HepG2 (cell line): ENCODE results near the gene MARCHF2. TPM values are rescaled to one million over a fixed set of nuclear protein-coding genes. Genes with fewer than 3 reads are reported as not detected.

ENCODE experiments used
- ATAC-seq: fragments of 200-7000 bp; cut with Tn5 transposase; 3 replicates; pipeline ENCODE4 v1.9.1; 2020; ENCODE audit warnings: mild to moderate bottlenecking, moderate library complexity
- BruUV-seq: library from RNA; stranded (reverse); fragments of 400-500 nt; replicated peaks from 2 replicates; lab custom pipeline; 2021; lab: Mats Ljungman, UMichigan
- CTCF ChIA-PET: fragments of 300-600 bp; formaldehyde crosslinking; extraction: SDS; loops from one replicate; lab custom pipeline; 2021; ENCODE audit warnings: low total read pairs, inconsistent platforms, low intra/inter-chr PET ratio; lab: Yijun Ruan, JAX
- POLR2A ChIA-PET: fragments of 350-600 bp; sonication (Branson Sonifier 250); formaldehyde crosslinking; loops from one replicate; lab custom pipeline; 2020; ENCODE audit warnings: antibody characterized with exemption, inconsistent platforms; lab: Yijun Ruan, JAX
- DNase-seq: peaks from one replicate; pipeline ENCODE4 v3.0.0-alpha.2; 2015; ENCODE audit warnings: low spot score
- FAIRE-seq: peaks from 3 replicates; lab custom pipeline; 2011; peaks lifted over from hg19 to GRCh38; lab: Jason Lieb, UNC
- H2AFZ ChIP-seq: one replicate; pipeline ENCODE4 v1.6.1; 2011; ENCODE audit warnings: low read length, inconsistent platforms
- H3K27ac ChIP-seq: fragments of 300-600 bp; 3 replicates; pipeline ENCODE4 v1.8.0; 2011; ENCODE audit warnings: mixed run types, mild to moderate bottlenecking, mixed read lengths, low read length, inconsistent platforms; ENCODE audit not compliant: insufficient read depth; ENCODE audit errors: extremely low read length
- H3K27me3 ChIP-seq, 2 experiments: fragments of 200-600 bp in 1 of 2; 2 replicates in 1 of 2; 3 replicates in 1 of 2; pipeline versions ENCODE4 v1.6.0 to v1.8.0; 2011; ENCODE audit warnings: low read length in 2 of 2, mild to moderate bottlenecking in 2 of 2, moderate library complexity in 2 of 2, inconsistent platforms in 1 of 2; ENCODE audit not compliant: insufficient read depth in 2 of 2, control insufficient read depth in 1 of 2
- H3K36me3 ChIP-seq, 2 experiments: fragments of 200-600 bp in 1 of 2; replicated peaks in 1 of 2; 2 replicates in 1 of 2; 3 replicates in 1 of 2; pipeline versions ENCODE4 v1.5.1 to v1.8.0; 2011; ENCODE audit warnings: low read length in 2 of 2, inconsistent platforms in 1 of 2; ENCODE audit not compliant: insufficient read depth in 2 of 2, control insufficient read depth in 1 of 2
- H3K4me1 ChIP-seq: 2 replicates; pipeline ENCODE4 v1.5.1; 2012; ENCODE audit warnings: low read length, inconsistent platforms; ENCODE audit not compliant: insufficient read depth
- H3K4me2 ChIP-seq: 2 replicates; pipeline ENCODE4 v1.6.0; 2011; ENCODE audit warnings: low read depth, low read length, inconsistent platforms
- H3K4me3 ChIP-seq, 3 experiments: fragments of 200-600 bp in 1 of 3; sonication (generic), shearing (Covaris generic) in 1 of 3; replicated peaks in 1 of 3; 2 replicates each; pipeline ENCODE4 v1.5.1; 2011 to 2016; ENCODE audit warnings: low read length in 3 of 3, inconsistent platforms in 2 of 3, low read depth in 2 of 3, mild to moderate bottlenecking in 2 of 3, control low read depth in 1 of 3, mixed read lengths in 1 of 3; ENCODE audit not compliant: insufficient read depth in 1 of 3
- H3K79me2 ChIP-seq: one replicate; pipeline ENCODE4 v1.6.1; 2011; ENCODE audit warnings: low read length, inconsistent platforms; ENCODE audit not compliant: insufficient read depth
- H3K9ac ChIP-seq: 2 replicates; pipeline ENCODE4 v1.6.0; 2011; ENCODE audit warnings: mild to moderate bottlenecking, low read depth, low read length, inconsistent platforms; ENCODE audit not compliant: insufficient read depth
- H3K9me3 ChIP-seq: 2 replicates; pipeline ENCODE4 v1.5.1; 2012; ENCODE audit warnings: mild to moderate bottlenecking, low read length
- H4K20me1 ChIP-seq: 2 replicates; pipeline ENCODE4 v1.6.0; 2011; ENCODE audit warnings: inconsistent platforms, mild to moderate bottlenecking, low read length, moderate library complexity; ENCODE audit not compliant: insufficient read depth
- CBX5 ChIP-seq: sonication (generic); formaldehyde crosslinking; IDR thresholded peaks from 2 replicates; pipeline ENCODE4 v1.4.0; 2020; ENCODE audit warnings: missing genetic modification reagents, borderline replicate concordance
- CCDC6 ChIP-seq: sonication (generic); formaldehyde crosslinking; IDR thresholded peaks from 2 replicates; pipeline ENCODE4 v1.8.1; 2022; ENCODE audit warnings: mild to moderate bottlenecking, missing genetic modification reagents, moderate library complexity
- DNMT3B ChIP-seq: conservative IDR thresholded peaks from 2 replicates; pipeline ENCODE4 v1.6.1; 2016; ENCODE audit warnings: missing biosample characterization, control low read depth
- HNRNPH1 ChIP-seq: fragments of 200-400 bp; formaldehyde crosslinking; optimal IDR thresholded peaks from 2 replicates; pipeline ENCODE3; 2017; ENCODE audit warnings: mild to moderate bottlenecking, low read depth, low read length
- ISL2 ChIP-seq: sonication (generic); formaldehyde crosslinking; IDR thresholded peaks from 2 replicates; pipeline ENCODE4 v1.5.0; 2020; ENCODE audit warnings: missing genetic modification reagents
- MEF2D ChIP-seq: sonication (generic); formaldehyde crosslinking; IDR thresholded peaks from 2 replicates; pipeline ENCODE4 v1.5.1; 2020; ENCODE audit warnings: mild to moderate bottlenecking, missing genetic modification reagents
- RARG ChIP-seq: sonication (generic); formaldehyde crosslinking; IDR thresholded peaks from 2 replicates; pipeline ENCODE4 v1.4.0; 2020; ENCODE audit warnings: low read depth, mild to moderate bottlenecking, missing genetic modification reagents
- SPEN ChIP-seq: sonication (generic); formaldehyde crosslinking; IDR thresholded peaks from 2 replicates; pipeline ENCODE4 v1.5.1; 2020; ENCODE audit warnings: low read depth, mild to moderate bottlenecking, missing genetic modification reagents
- SRSF4 ChIP-seq: fragments of 200-400 bp; formaldehyde crosslinking; IDR thresholded peaks from one replicate; pipeline ENCODE4 v1.6.1; 2018; ENCODE audit warnings: mild to moderate bottlenecking, low read depth, low read length, moderate library complexity; ENCODE audit not compliant: poor library complexity, severe bottlenecking
- ZMYM2 ChIP-seq: sonication (generic); formaldehyde crosslinking; IDR thresholded peaks from 2 replicates; pipeline ENCODE4 v1.8.0; 2022; ENCODE audit warnings: mild to moderate bottlenecking, missing genetic modification reagents
- ZNF282 ChIP-seq: fragments of 450-650 bp; IDR thresholded peaks from 2 replicates; pipeline ENCODE4 v1.6.1; 2018; ENCODE audit not compliant: partially characterized antibody
- ZNF761 ChIP-seq: sonication (generic); formaldehyde crosslinking; conservative IDR thresholded peaks from 2 replicates; pipeline ENCODE4 v1.4.0; 2020; ENCODE audit warnings: mild to moderate bottlenecking, missing genetic modification reagents
- WGBS: methylation state at CpG from one replicate; pipeline ENCODE4 v1.1.6; 2017; ENCODE audit warnings: low lambda C conversion rate; 5-methylcytosine and 5-hydroxymethylcytosine counted together
- in situ Hi-C: cut with HindIII; loops from 2 replicates; pipeline ENCODE4 v1.10.0; 2017; ENCODE audit warnings: low pct_unique_long_range_greater_than_20kb; ENCODE audit not compliant: extremely low pct_ligation_motif_present
- intact Hi-C: fragments of 100-400 bp; cut with micrococcal nuclease; formaldehyde crosslinking; loops from one replicate; pipeline ENCODE4 v1.10.0; 2022; ENCODE audit not compliant: unreplicated experiment
- polyA plus RNA-seq, 8 experiments: library from polyadenylated mRNA; depleted of rRNA in 3 of 8; stranded (reverse) in 7 of 8; unstranded in 1 of 8; fragments of >200 nt; fragmentation: Illumina TruSeq in 4 of 8; extraction: Trizol in 4 of 8; gene quantifications; 2 replicates each; pipeline versions ENCODE4 v1.2.1 to v1.2.3, GENCODE V29; 2011 to 2016; ENCODE audit warnings: low read depth in 4 of 8, missing spikeins in 1 of 8, mixed read lengths in 1 of 8; ENCODE audit not compliant: insufficient read depth in 1 of 8
- total RNA-seq, 5 experiments: library from RNA; depleted of rRNA; stranded (reverse); fragments of >200 nt; fragmentation: Illumina TruSeq; extraction: Trizol; gene quantifications; 2 replicates each; pipeline ENCODE4 v1.2.3, GENCODE V29; 2016; ENCODE audit warnings: low read depth in 1 of 5
- TF ChIP-seq, protein P1 (sequence below): IDR thresholded peaks from 2 replicates; pipeline ENCODE4 v1.6.1; 2016; ENCODE audit warnings: missing compliant biosample characterization, missing genetic modification reagents, borderline replicate concordance
- TF ChIP-seq, protein P2 (sequence below): sonication (generic); formaldehyde crosslinking; IDR thresholded peaks from 2 replicates; pipeline ENCODE4 v1.5.0; 2020; ENCODE audit warnings: mild to moderate bottlenecking, missing genetic modification reagents, borderline replicate concordance
- TF ChIP-seq, protein P3 (sequence below): sonication (generic); formaldehyde crosslinking; IDR thresholded peaks from 2 replicates; pipeline ENCODE4 v1.4.0; 2020; ENCODE audit warnings: low read depth, mild to moderate bottlenecking, missing genetic modification reagents
- TF ChIP-seq, protein P4 (sequence below): IDR thresholded peaks from 2 replicates; pipeline ENCODE4 v1.6.1; 2016; ENCODE audit warnings: low read depth

The MARCHF2 gene
- total and polyA plus RNA-seq, 2 of the 13 experiments (the other 11 are each of a cell fraction or from before 2014, with no cell fraction given) = 12.7 to 13.0 TPM

DNA sequence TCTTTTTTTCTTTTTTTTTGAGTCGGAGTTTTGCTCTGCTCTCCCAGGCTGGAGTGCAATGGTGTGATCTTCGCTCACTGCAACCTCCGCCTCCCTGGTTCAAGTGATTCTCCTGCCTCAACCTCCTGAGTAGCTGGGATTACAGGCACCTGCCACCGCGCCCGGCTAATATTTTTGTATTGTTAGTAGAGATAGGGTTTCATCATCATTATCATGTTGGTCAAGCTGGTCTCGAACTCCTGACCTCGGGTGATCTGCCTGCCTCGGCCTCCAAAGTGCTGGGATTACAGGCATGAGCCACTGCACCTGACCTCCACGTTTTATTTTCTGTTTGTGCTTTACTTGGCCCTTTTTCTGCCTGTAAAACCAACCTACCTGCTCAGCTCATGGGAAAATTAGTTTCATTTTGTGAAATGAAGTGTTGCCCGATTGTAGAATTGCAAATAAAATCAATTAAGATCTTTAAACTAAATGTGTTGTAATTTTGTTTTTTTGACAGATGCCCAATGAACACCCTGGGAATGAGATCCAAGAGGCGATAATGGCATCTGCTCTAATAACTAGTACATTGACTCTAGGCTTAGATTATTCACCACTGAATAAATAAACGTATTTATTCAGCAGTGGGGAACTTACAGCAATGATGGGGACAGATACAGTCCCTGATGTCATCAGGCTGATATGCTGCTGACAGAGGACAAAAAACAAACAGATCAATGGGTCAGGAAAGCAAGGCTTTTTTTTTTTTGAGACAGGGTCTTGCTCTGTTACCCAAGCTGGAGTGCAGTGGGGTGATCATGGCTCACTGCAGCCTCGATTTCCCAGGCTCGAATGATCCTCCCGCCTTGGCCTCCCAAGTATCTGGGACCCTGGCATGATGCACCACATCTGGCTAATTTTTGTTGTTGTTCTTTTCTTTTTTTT lies 25.2 kb upstream of the MARCHF2 start:
- peak; percentile 33 for ATAC-seq
- peak; percentile 97 for DNase-seq
- TF ChIP-seq ZNF761 (CRISPR knock-in tag) = 0 out of 2 replicates have a peak, but pooled peaks have one; percentile 7
- TF ChIP-seq RARG (CRISPR knock-in tag) = no peak
- TF ChIP-seq, protein P1, sequence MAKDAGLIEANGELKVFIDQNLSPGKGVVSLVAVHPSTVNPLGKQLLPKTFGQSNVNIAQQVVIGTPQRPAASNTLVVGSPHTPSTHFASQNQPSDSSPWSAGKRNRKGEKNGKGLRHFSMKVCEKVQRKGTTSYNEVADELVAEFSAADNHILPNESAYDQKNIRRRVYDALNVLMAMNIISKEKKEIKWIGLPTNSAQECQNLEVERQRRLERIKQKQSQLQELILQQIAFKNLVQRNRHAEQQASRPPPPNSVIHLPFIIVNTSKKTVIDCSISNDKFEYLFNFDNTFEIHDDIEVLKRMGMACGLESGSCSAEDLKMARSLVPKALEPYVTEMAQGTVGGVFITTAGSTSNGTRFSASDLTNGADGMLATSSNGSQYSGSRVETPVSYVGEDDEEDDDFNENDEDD (CRISPR knock-in tag) = no peak; the same call in 1 of the 2 replicates
- peak; percentile 30; the same call in 1 of the 2 replicates for TF ChIP-seq SPEN
- TF ChIP-seq CCDC6 (CRISPR knock-in tag) = 0 out of 2 replicates have a peak, but pooled peaks have one; percentile 12
- no peak for TF ChIP-seq HNRNPH1
- TF ChIP-seq, protein P2, sequence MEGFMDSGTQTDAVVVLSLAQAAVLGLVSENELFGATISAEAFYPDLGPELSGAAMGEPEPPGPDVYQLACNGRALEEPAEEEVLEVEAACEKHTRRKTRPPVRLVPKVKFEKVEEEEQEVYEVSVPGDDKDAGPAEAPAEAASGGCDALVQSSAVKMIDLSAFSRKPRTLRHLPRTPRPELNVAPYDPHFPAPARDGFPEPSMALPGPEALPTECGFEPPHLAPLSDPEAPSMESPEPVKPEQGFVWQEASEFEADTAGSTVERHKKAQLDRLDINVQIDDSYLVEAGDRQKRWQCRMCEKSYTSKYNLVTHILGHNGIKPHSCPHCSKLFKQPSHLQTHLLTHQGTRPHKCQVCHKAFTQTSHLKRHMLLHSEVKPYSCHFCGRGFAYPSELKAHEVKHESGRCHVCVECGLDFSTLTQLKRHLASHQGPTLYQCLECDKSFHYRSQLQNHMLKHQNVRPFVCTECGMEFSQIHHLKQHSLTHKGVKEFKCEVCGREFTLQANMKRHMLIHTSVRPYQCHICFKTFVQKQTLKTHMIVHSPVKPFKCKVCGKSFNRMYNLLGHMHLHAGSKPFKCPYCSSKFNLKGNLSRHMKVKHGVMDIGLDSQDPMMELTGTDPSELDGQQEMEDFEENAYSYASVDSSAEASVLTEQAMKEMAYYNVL (CRISPR knock-in tag) = peak; percentile 83; the same call in 1 of the 2 replicates
- no peak for TF ChIP-seq ZNF282
- TF ChIP-seq, protein P3, sequence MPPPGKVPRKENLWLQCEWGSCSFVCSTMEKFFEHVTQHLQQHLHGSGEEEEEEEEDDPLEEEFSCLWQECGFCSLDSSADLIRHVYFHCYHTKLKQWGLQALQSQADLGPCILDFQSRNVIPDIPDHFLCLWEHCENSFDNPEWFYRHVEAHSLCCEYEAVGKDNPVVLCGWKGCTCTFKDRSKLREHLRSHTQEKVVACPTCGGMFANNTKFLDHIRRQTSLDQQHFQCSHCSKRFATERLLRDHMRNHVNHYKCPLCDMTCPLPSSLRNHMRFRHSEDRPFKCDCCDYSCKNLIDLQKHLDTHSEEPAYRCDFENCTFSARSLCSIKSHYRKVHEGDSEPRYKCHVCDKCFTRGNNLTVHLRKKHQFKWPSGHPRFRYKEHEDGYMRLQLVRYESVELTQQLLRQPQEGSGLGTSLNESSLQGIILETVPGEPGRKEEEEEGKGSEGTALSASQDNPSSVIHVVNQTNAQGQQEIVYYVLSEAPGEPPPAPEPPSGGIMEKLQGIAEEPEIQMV (CRISPR knock-in tag) = no peak
- TF ChIP-seq ISL2 (CRISPR knock-in tag) = peak; percentile 80; the same call in 1 of the 2 replicates
- no peak for TF ChIP-seq DNMT3B
- TF ChIP-seq MEF2D (CRISPR knock-in tag) = peak; percentile 47
- TF ChIP-seq ZMYM2 (CRISPR knock-in tag) = peak; percentile 70
- TF ChIP-seq, protein P4, sequence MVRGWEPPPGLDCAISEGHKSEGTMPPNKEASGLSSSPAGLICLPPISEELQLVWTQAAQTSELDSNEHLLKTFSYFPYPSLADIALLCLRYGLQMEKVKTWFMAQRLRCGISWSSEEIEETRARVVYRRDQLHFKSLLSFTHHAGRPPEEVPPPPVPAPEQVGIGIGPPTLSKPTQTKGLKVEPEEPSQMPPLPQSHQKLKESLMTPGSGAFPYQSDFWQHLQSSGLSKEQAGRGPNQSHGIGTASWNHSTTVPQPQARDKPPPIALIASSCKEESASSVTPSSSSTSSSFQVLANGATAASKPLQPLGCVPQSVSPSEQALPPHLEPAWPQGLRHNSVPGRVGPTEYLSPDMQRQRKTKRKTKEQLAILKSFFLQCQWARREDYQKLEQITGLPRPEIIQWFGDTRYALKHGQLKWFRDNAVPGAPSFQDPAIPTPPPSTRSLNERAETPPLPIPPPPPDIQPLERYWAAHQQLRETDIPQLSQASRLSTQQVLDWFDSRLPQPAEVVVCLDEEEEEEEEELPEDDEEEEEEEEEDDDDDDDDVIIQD (CRISPR knock-in tag) = peak; percentile 41
- peak; percentile 52; the same call in 1 of the 2 replicates for TF ChIP-seq CBX5 (CRISPR knock-in tag)
- TF ChIP-seq SRSF4 = no peak

More for the DNA sequence above, 25.2 kb upstream of the MARCHF2 start:
- peak overlapping the region; percentile 89 for H3K27ac ChIP-seq
- H3K9ac ChIP-seq = peak overlapping the region; percentile 75
- 27% methylated on average over 16 of the region's 16 CpGs for WGBS
- H2AFZ ChIP-seq = no peak overlapping the region
- H3K4me2 ChIP-seq = peak overlapping the region; percentile 72
- in situ Hi-C loops = no loop called here
- H3K36me3 ChIP-seq = no peaks in the 10 kb centered on the region
- peaks cover 71% of the 10 kb centered on the region for H3K4me1 ChIP-seq
- ChIA-PET CTCF (no interaction called here), POLR2A (interaction anchor here (0.8 to 2.0 kb wide), 6 partner anchors 9 to 36 kb away, joined by 3 to 5 read pairs (median 4); no protein-coding TSS in a partner anchor)
- peak; percentile 87 for FAIRE-seq
- H3K9me3 ChIP-seq = no peaks in the 10 kb centered on the region
- H3K79me2 ChIP-seq = peaks cover 22% of the 10 kb centered on the region
- BruUV-seq = TSS peak; percentile 41
- H3K27me3 ChIP-seq = no peaks in the 10 kb centered on the region
- intact Hi-C loops = loop anchor here (1.0 kb wide), 1 partner anchor 14 kb away; no protein-coding TSS in a partner anchor
- H4K20me1 ChIP-seq = peaks cover 5% of the 10 kb centered on the region
- H3K4me3 ChIP-seq = peak overlapping the region in 1 of 3 experiments; percentile 27; a peak in 1 of 6 replicates
